DMS 273 treated with DMSO at 0.1 percent for 48 hours (cell line): ENCODE measurements around the gene OR6N2.

Experiments
- DNase-seq: peaks from one replicate; lab custom pipeline; 2025; lab: John Stamatoyannopoulos, UW

Gene OR6N2

GRCh38 chr1:158781104-158781503, at the start of gene OR6N2:
Gene OR6N2 (minus strand): TSS chr1:158781204. CDS start chr1:158777635, 3,569 bp downstream.
- no peak for DNase-seq

- DNase-seq = no peak
Measured at GRCh38 chr1:158830074-158830677, 49.2 kb upstream of the OR6N2 start.

GRCh38 chr1:158821723-158822122, 40.7 kb upstream of the OR6N2 start:
- DNase-seq = no peak

- DNase-seq = no peak
Measured at GRCh38 chr1:158819461-158820443, 38.7 kb upstream of the OR6N2 start.

GRCh38 chr1:158818975-158819431, 38.0 kb upstream of the OR6N2 start:
- no peak for DNase-seq

- no peak for DNase-seq
Measured at GRCh38 chr1:158818560-158818959, 37.6 kb upstream of the OR6N2 start.

- DNase-seq = no peak
Measured at GRCh38 chr1:158814970-158815369, 34.0 kb upstream of the OR6N2 start.

- DNase-seq = no peak
Measured at GRCh38 chr1:158813164-158813563, 32.2 kb upstream of the OR6N2 start.

- no peak for DNase-seq
Measured at GRCh38 chr1:158812336-158812735, 31.3 kb upstream of the OR6N2 start.

- DNase-seq = no peak
Measured at GRCh38 chr1:158810311-158810710, 29.3 kb upstream of the OR6N2 start.

GRCh38 chr1:158809862-158810261, 28.9 kb upstream of the OR6N2 start:
- no peak for DNase-seq

GRCh38 chr1:158809256-158809655, 28.3 kb upstream of the OR6N2 start:
- DNase-seq = no peak

- no peak for DNase-seq
Measured at GRCh38 chr1:158806916-158807536, 26.0 kb upstream of the OR6N2 start.

- no peak for DNase-seq
Measured at GRCh38 chr1:158803678-158804077, 22.7 kb upstream of the OR6N2 start.

- no peak for DNase-seq
Measured at GRCh38 chr1:158801396-158801795, 20.4 kb upstream of the OR6N2 start.

GRCh38 chr1:158800526-158800925, 19.5 kb upstream of the OR6N2 start:
- DNase-seq = no peak

GRCh38 chr1:158799689-158800088, 18.7 kb upstream of the OR6N2 start:
- DNase-seq = no peak

- DNase-seq = no peak
Measured at GRCh38 chr1:158798531-158798930, 17.5 kb upstream of the OR6N2 start.

- DNase-seq = no peak
Measured at GRCh38 chr1:158794247-158794646, 13.2 kb upstream of the OR6N2 start.

GRCh38 chr1:158793604-158794003, 12.6 kb upstream of the OR6N2 start:
- no peak for DNase-seq

- DNase-seq = no peak
Measured at GRCh38 chr1:158771950-158772866, 8.8 kb downstream of the OR6N2 start, which contains the start of gene OR6N1. Gene OR6N1 (minus strand): TSS chr1:158772195. CDS start chr1:158766682, 5,513 bp downstream.
